Activated CD8-positive, alpha-beta memory T cell treated with anti-CD3 and anti-CD28 coated beads, Interleukin-2, amount 50 U/mL, for 24 hours (primary cell): ENCODE data around the gene CSH2.
A peak's percentile ranks its signal among the peaks of the same experiment; 100 is the strongest.
"Not testable (repeated sequence)": the region's sequence is repeated elsewhere in the genome, so short reads cannot be mapped to it uniquely, and the experiment has no call there.

Experiments
- DNase-seq: peaks from one replicate; pipeline ENCODE4 v3.0.0-alpha.2; 2020; ENCODE audit errors: extremely low read depth

Gene CSH2

GRCh38 chr17:63873577-63873976 lies at the start of gene CSH2:
Gene CSH2 (minus strand): TSS chr17:63873677. CDS start chr17:63873614, 63 bp downstream.
- DNase-seq, result not testable (repeated sequence)

- not testable (repeated sequence) for DNase-seq
Observed at GRCh38 chr17:63922402-63922801, 48.9 kb upstream of the CSH2 start.

GRCh38 chr17:63920779-63921178 lies 47.3 kb upstream of the CSH2 start:
- not testable (repeated sequence) for DNase-seq

GRCh38 chr17:63920050-63920449 lies 46.6 kb upstream of the CSH2 start:
- not testable (repeated sequence) for DNase-seq

- peak; percentile 23 for DNase-seq
Observed at GRCh38 chr17:63919311-63919723, 45.8 kb upstream of the CSH2 start.

- DNase-seq, result not testable (repeated sequence)
Observed at GRCh38 chr17:63918789-63919305, 45.4 kb upstream of the CSH2 start, which contains the start of gene GH1. Gene GH1 (minus strand): TSS chr17:63918839. CDS start chr17:63918776, 63 bp downstream.

- DNase-seq, result no peak
Observed at GRCh38 chr17:63918305-63918704, 44.8 kb upstream of the CSH2 start.

- no peak for DNase-seq
Observed at GRCh38 chr17:63917646-63918045, 44.2 kb upstream of the CSH2 start.

- not testable (repeated sequence) for DNase-seq
Observed at GRCh38 chr17:63917206-63917605, 43.7 kb upstream of the CSH2 start.

GRCh38 chr17:63916566-63917185 lies 43.2 kb upstream of the CSH2 start:
- no peak for DNase-seq

- DNase-seq, result not testable (repeated sequence)
Observed at GRCh38 chr17:63915753-63916152, 42.3 kb upstream of the CSH2 start.

GRCh38 chr17:63914471-63914870 lies 41.0 kb upstream of the CSH2 start:
- no peak for DNase-seq

- DNase-seq, result peak; percentile 20
Observed at GRCh38 chr17:63911657-63912100, 38.2 kb upstream of the CSH2 start.

- DNase-seq, result no peak
Observed at GRCh38 chr17:63911041-63911635, 37.7 kb upstream of the CSH2 start, which contains the start of gene CSHL1. Gene CSHL1 (minus strand): TSS chr17:63911258. CDS start chr17:63911196, 62 bp downstream.

GRCh38 chr17:63910096-63910495 lies 36.6 kb upstream of the CSH2 start:
- DNase-seq, result no peak

- DNase-seq, result not testable (repeated sequence)
Observed at GRCh38 chr17:63909586-63909985, 36.1 kb upstream of the CSH2 start.

GRCh38 chr17:63907161-63907778 lies 33.8 kb upstream of the CSH2 start:
- not testable (repeated sequence) for DNase-seq

- not testable (repeated sequence) for DNase-seq
Observed at GRCh38 chr17:63904796-63905195, 31.3 kb upstream of the CSH2 start.

GRCh38 chr17:63903787-63904201 lies 30.3 kb upstream of the CSH2 start:
- DNase-seq, result not testable (repeated sequence)

GRCh38 chr17:63901971-63902370 lies 28.5 kb upstream of the CSH2 start:
- not testable (repeated sequence) for DNase-seq

- not testable (repeated sequence) for DNase-seq
Observed at GRCh38 chr17:63898899-63899798, 25.7 kb upstream of the CSH2 start.
